ENCODE results near the gene COPG1.

GRCh38 chr3:129320261-129320660, 70.9 kb downstream of the COPG1 start:
- TF ChIP-seq, protein P1, sequence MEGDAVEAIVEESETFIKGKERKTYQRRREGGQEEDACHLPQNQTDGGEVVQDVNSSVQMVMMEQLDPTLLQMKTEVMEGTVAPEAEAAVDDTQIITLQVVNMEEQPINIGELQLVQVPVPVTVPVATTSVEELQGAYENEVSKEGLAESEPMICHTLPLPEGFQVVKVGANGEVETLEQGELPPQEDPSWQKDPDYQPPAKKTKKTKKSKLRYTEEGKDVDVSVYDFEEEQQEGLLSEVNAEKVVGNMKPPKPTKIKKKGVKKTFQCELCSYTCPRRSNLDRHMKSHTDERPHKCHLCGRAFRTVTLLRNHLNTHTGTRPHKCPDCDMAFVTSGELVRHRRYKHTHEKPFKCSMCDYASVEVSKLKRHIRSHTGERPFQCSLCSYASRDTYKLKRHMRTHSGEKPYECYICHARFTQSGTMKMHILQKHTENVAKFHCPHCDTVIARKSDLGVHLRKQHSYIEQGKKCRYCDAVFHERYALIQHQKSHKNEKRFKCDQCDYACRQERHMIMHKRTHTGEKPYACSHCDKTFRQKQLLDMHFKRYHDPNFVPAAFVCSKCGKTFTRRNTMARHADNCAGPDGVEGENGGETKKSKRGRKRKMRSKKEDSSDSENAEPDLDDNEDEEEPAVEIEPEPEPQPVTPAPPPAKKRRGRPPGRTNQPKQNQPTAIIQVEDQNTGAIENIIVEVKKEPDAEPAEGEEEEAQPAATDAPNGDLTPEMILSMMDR (conservative IDR thresholded peaks at IDR 0.05; ENCODE audit: low read length): no peak
- TF ChIP-seq EZH2phosphoT487 (IDR thresholded peaks at IDR 0.05; ENCODE audit: borderline replicate concordance): no peak
